DOHH2 (cell line): ENCODE data around the gene ITPR2.

Experiments used
- H3F3A ChIP-seq: fragments of 200-600 bp; sonication (generic), shearing (Covaris generic); 2 replicates; pipeline ENCODE4 v1.6.0; 2016; ENCODE audit warnings: antibody characterized with exemption, mild to moderate bottlenecking; ENCODE audit not compliant: control insufficient read depth, insufficient read depth
- H3K27ac ChIP-seq: fragments of 200-600 bp; sonication (generic); 2 replicates; pipeline ENCODE4 v1.5.1; 2014; ENCODE audit warnings: low read depth, mild to moderate bottlenecking, low read length, moderate library complexity
- H3K27me3 ChIP-seq: fragments of 200-600 bp; sonication (generic); 2 replicates; pipeline ENCODE4 v1.6.1; 2014; ENCODE audit warnings: mild to moderate bottlenecking, low read length, mixed read lengths; ENCODE audit not compliant: control insufficient read depth
- H3K36me3 ChIP-seq: fragments of 200-600 bp; sonication (generic); 2 replicates; pipeline ENCODE4 v1.6.1; 2014; ENCODE audit warnings: mild to moderate bottlenecking, low read length, moderate library complexity, mixed read lengths; ENCODE audit not compliant: control insufficient read depth
- H3K4me1 ChIP-seq: fragments of 200-600 bp; sonication (generic); 2 replicates; pipeline ENCODE4 v1.6.1; 2014; ENCODE audit warnings: mild to moderate bottlenecking, low read length, mixed read lengths; ENCODE audit not compliant: control insufficient read depth
- H3K4me2 ChIP-seq: fragments of 200-600 bp; sonication (generic); 2 replicates; pipeline ENCODE4 v1.6.0; 2014; ENCODE audit warnings: mild to moderate bottlenecking, low read length, moderate library complexity
- H3K4me3 ChIP-seq: fragments of 200-600 bp; sonication (generic); 2 replicates; pipeline ENCODE4 v1.5.1; 2014; ENCODE audit warnings: mild to moderate bottlenecking, low read length, mixed read lengths
- H3K79me2 ChIP-seq: fragments of 200-600 bp; sonication (generic); 2 replicates; pipeline ENCODE4 v1.6.1; 2014; ENCODE audit warnings: mild to moderate bottlenecking, low read length, mixed read lengths; ENCODE audit not compliant: control insufficient read depth
- H3K9me2 ChIP-seq: fragments of 200-600 bp; sonication (generic); replicated peaks from 2 replicates; pipeline ENCODE4 v1.6.1; 2014; ENCODE audit warnings: mild to moderate bottlenecking, low read length, mixed read lengths; ENCODE audit not compliant: control insufficient read depth
- H3K9me3 ChIP-seq: fragments of 200-600 bp; sonication (generic); 2 replicates; pipeline ENCODE4 v1.6.1; 2014; ENCODE audit warnings: antibody characterized with exemption, low read length, mixed read lengths; ENCODE audit not compliant: control insufficient read depth, insufficient read depth
- H4K20me1 ChIP-seq: fragments of 200-600 bp; sonication (generic); 2 replicates; pipeline ENCODE4 v1.6.0; 2014; ENCODE audit warnings: low read depth, mild to moderate bottlenecking, antibody characterized with exemption, low read length, moderate library complexity; ENCODE audit not compliant: control insufficient read depth, insufficient read depth
- CTCF ChIP-seq: fragments of 200-600 bp; sonication (generic); IDR thresholded peaks from one replicate; pipeline ENCODE4 v1.5.1; 2014; ENCODE audit warnings: antibody characterized with exemption, mild to moderate bottlenecking, low read depth, low read length; ENCODE audit not compliant: poor library complexity, severe bottlenecking
- EZH2phosphoT487 ChIP-seq: fragments of 200-600 bp; sonication (generic); IDR thresholded peaks from 2 replicates; pipeline ENCODE4 v1.6.1; 2017; ENCODE audit warnings: borderline replicate concordance, mild to moderate bottlenecking, antibody characterized with exemption, low read length, moderate library complexity, mixed read lengths

The ITPR2 gene

GRCh38 chr12:26841085-26841484 is 8.1 kb upstream of the ITPR2 start:
- TF ChIP-seq CTCF, result no peak
- TF ChIP-seq EZH2phosphoT487, result no peak
- H3F3A ChIP-seq, result peaks cover 11% of the 10 kb centered on the region
- H3K9me2 ChIP-seq, result no peaks in the 10 kb centered on the region
- H3K9me3 ChIP-seq, result no peaks in the 10 kb centered on the region
- H3K4me1 ChIP-seq, result peaks cover 43% of the 10 kb centered on the region
- H3K27me3 ChIP-seq, result no peaks in the 10 kb centered on the region
- H3K79me2 ChIP-seq, result no peaks in the 10 kb centered on the region
- H3K27ac ChIP-seq, result no peak overlapping the region
- H3K36me3 ChIP-seq, result no peaks in the 10 kb centered on the region
- no peaks in the 10 kb centered on the region for H4K20me1 ChIP-seq
- no peak overlapping the region for H3K4me2 ChIP-seq
- no peak overlapping the region for H3K4me3 ChIP-seq

GRCh38 chr12:26839512-26839911 is 6.5 kb upstream of the ITPR2 start:
- Histone ChIP-seq H3K79me2 (no peaks in the 10 kb centered on the region), H3K36me3 (no peaks in the 10 kb centered on the region), H3K27me3 (no peaks in the 10 kb centered on the region), H3K4me2 (no peak overlapping the region), H4K20me1 (no peaks in the 10 kb centered on the region), H3K4me3 (no peak overlapping the region), H3K9me2 (no peaks in the 10 kb centered on the region), H3K27ac (no peak overlapping the region), H3K4me1 (peaks cover 32% of the 10 kb centered on the region), H3F3A (peaks cover 5% of the 10 kb centered on the region), H3K9me3 (no peaks in the 10 kb centered on the region)
- no peak for TF ChIP-seq CTCF
- no peak for TF ChIP-seq EZH2phosphoT487

GRCh38 chr12:26838888-26839416 is 6.0 kb upstream of the ITPR2 start:
- peaks cover 8% of the 10 kb centered on the region for H3F3A ChIP-seq
- no peaks in the 10 kb centered on the region for H4K20me1 ChIP-seq
- H3K27me3 ChIP-seq, result no peaks in the 10 kb centered on the region
- TF ChIP-seq CTCF (no peak), EZH2phosphoT487 (no peak)
- no peak overlapping the region for H3K4me3 ChIP-seq
- no peaks in the 10 kb centered on the region for H3K9me2 ChIP-seq
- no peaks in the 10 kb centered on the region for H3K36me3 ChIP-seq
- no peak overlapping the region for H3K4me2 ChIP-seq
- H3K4me1 ChIP-seq, result peaks cover 37% of the 10 kb centered on the region
- no peaks in the 10 kb centered on the region for H3K9me3 ChIP-seq
- H3K79me2 ChIP-seq, result no peaks in the 10 kb centered on the region
- H3K27ac ChIP-seq, result no peak overlapping the region
